H9 (cell line): ENCODE results near the gene VPS45. TPM values are rescaled to one million over a fixed set of nuclear protein-coding genes. Genes with fewer than 3 reads are reported as not detected.
A peak's percentile ranks its signal among the peaks of the same experiment; 100 is the strongest.

Experiments used
- DNase-seq: peaks from one replicate; pipeline ENCODE4 v3.0.0-alpha.2; 2017
- H2AFZ ChIP-seq: one replicate; pipeline ENCODE4 v1.6.1; 2013; ENCODE audit warnings: mild to moderate bottlenecking, low read length, control low read depth, moderate library complexity
- H2AK5ac ChIP-seq: 2 replicates; pipeline ENCODE4 v1.6.1; 2013; ENCODE audit warnings: low read length, control low read depth, mixed read lengths; ENCODE audit not compliant: insufficient read length
- H2BK120ac ChIP-seq: one replicate; pipeline ENCODE4 v1.6.1; 2013; ENCODE audit warnings: low read depth, mild to moderate bottlenecking, low read length, control low read depth, inconsistent platforms; ENCODE audit not compliant: poor library complexity, severe bottlenecking
- H2BK12ac ChIP-seq: 2 replicates; pipeline ENCODE4 v1.6.1; 2013; ENCODE audit warnings: low read length, control low read depth, mixed read lengths, low read depth; ENCODE audit not compliant: insufficient read length
- H2BK15ac ChIP-seq: 2 replicates; pipeline ENCODE4 v1.6.1; 2013; ENCODE audit warnings: low read depth, low read length, control low read depth
- H2BK20ac ChIP-seq: one replicate; pipeline ENCODE4 v1.6.1; 2013; ENCODE audit warnings: low read depth, mild to moderate bottlenecking, low read length, control low read depth, inconsistent platforms; ENCODE audit not compliant: poor library complexity, severe bottlenecking
- H2BK5ac ChIP-seq: 2 replicates; pipeline ENCODE4 v1.6.1; 2013; ENCODE audit warnings: low read length, control low read depth, mixed read lengths; ENCODE audit not compliant: insufficient read length
- H3K14ac ChIP-seq: 2 replicates; pipeline ENCODE4 v1.6.1; 2013; ENCODE audit warnings: low read length, control low read depth; ENCODE audit not compliant: insufficient read depth
- H3K18ac ChIP-seq: 2 replicates; pipeline ENCODE4 v1.6.1; 2013; ENCODE audit warnings: low read depth, mild to moderate bottlenecking, mixed read lengths, low read length, control low read depth; ENCODE audit not compliant: insufficient read length
- H3K23ac ChIP-seq: 2 replicates; pipeline ENCODE4 v1.6.1; 2013; ENCODE audit warnings: low read length, control low read depth, mixed read lengths, low read depth; ENCODE audit not compliant: insufficient read length
- H3K23me2 ChIP-seq: 2 replicates; pipeline ENCODE4 v1.6.1; 2013; ENCODE audit warnings: low read depth, mild to moderate bottlenecking, mixed read lengths, low read length, control low read depth; ENCODE audit not compliant: insufficient read length, poor library complexity, severe bottlenecking
- H3K27ac ChIP-seq: 2 replicates; pipeline ENCODE4 v1.5.1; 2013; ENCODE audit warnings: low read length, control low read depth, mixed read lengths, low read depth; ENCODE audit not compliant: insufficient read length
- H3K27me3 ChIP-seq: 2 replicates; pipeline ENCODE4 v1.6.1; 2013; ENCODE audit warnings: low read length, control low read depth, inconsistent platforms; ENCODE audit not compliant: insufficient read depth
- H3K4ac ChIP-seq: 2 replicates; pipeline ENCODE4 v1.6.1; 2013; ENCODE audit warnings: low read depth, mild to moderate bottlenecking, control low read depth, inconsistent platforms, low read length, moderate library complexity
- H3K4me1 ChIP-seq: 2 replicates; pipeline ENCODE4 v1.6.1; 2013; ENCODE audit warnings: low read length, control low read depth, inconsistent platforms; ENCODE audit not compliant: insufficient read depth
- H3K4me2 ChIP-seq: 2 replicates; pipeline ENCODE4 v1.6.1; 2013; ENCODE audit warnings: low read length, control low read depth, mixed read lengths; ENCODE audit not compliant: insufficient read length, insufficient read depth
- H3K56ac ChIP-seq: 2 replicates; pipeline ENCODE4 v1.6.1; 2013; ENCODE audit warnings: low read depth, mild to moderate bottlenecking, mixed read lengths, low read length, control low read depth; ENCODE audit not compliant: insufficient read length
- H3K79me1 ChIP-seq: 2 replicates; pipeline ENCODE4 v1.6.1; 2013; ENCODE audit warnings: low read depth, mild to moderate bottlenecking, moderate library complexity, low read length, control low read depth, inconsistent platforms; ENCODE audit not compliant: insufficient read depth, poor library complexity, severe bottlenecking
- H3K79me2 ChIP-seq: 2 replicates; pipeline ENCODE4 v1.6.1; 2013; ENCODE audit warnings: low read length, control low read depth, inconsistent platforms; ENCODE audit not compliant: insufficient read depth
- H3K9ac ChIP-seq: 2 replicates; pipeline ENCODE4 v1.6.1; 2013; ENCODE audit warnings: low read length, control low read depth, mixed read lengths; ENCODE audit not compliant: insufficient read length; ENCODE audit errors: extremely low read depth
- H3K9me3 ChIP-seq: one replicate; pipeline ENCODE4 v1.6.1; 2013; ENCODE audit warnings: low read depth, low read length, inconsistent platforms; ENCODE audit not compliant: control insufficient read depth
- H3T11ph ChIP-seq: one replicate; pipeline ENCODE4 v1.6.1; 2013; ENCODE audit warnings: mild to moderate bottlenecking, low read length, control low read depth, inconsistent platforms
- H4K20me1 ChIP-seq: one replicate; pipeline ENCODE4 v1.6.1; 2013; ENCODE audit not compliant: control insufficient read depth, insufficient read length, insufficient read depth
- H4K5ac ChIP-seq: 2 replicates; pipeline ENCODE4 v1.6.1; 2013; ENCODE audit warnings: low read depth, mild to moderate bottlenecking, mixed read lengths, low read length, control low read depth; ENCODE audit not compliant: insufficient read length
- H4K8ac ChIP-seq: replicated peaks from 2 replicates; pipeline ENCODE4 v1.6.1; 2013; ENCODE audit warnings: low read length, control low read depth, mixed read lengths, low read depth; ENCODE audit not compliant: insufficient read length
- H4K91ac ChIP-seq: 2 replicates; pipeline ENCODE4 v1.6.1; 2013; ENCODE audit warnings: low read depth, mild to moderate bottlenecking, moderate library complexity, mixed read lengths, low read length, control low read depth; ENCODE audit not compliant: insufficient read length
- H3K27ac Mint-ChIP-seq, 3 experiments: 2 replicates in 2 of 3; 3 replicates in 1 of 3; pipeline ENCODE4 v1.8.0; 2020 to 2021; ENCODE audit warnings: mixed read lengths in 3 of 3, mild to moderate bottlenecking in 1 of 3, moderate library complexity in 1 of 3
- H3K27me3 Mint-ChIP-seq: 2 replicates; pipeline ENCODE4 v1.8.0; 2021; ENCODE audit warnings: low read depth, mild to moderate bottlenecking, moderate library complexity, mixed read lengths
- H3K36me3 Mint-ChIP-seq, 3 experiments: 2 replicates in 2 of 3; 3 replicates in 1 of 3; pipeline ENCODE4 v1.8.0; 2020 to 2021; ENCODE audit warnings: low read depth in 3 of 3, mixed read lengths in 3 of 3; ENCODE audit not compliant: insufficient read depth in 1 of 3
- H3K4me1 Mint-ChIP-seq, 2 experiments: 2 replicates each; pipeline ENCODE4 v1.8.0; 2020; ENCODE audit warnings: mixed read lengths in 2 of 2
- H3K4me3 Mint-ChIP-seq, 2 experiments: 2 replicates in 1 of 2; 3 replicates in 1 of 2; pipeline ENCODE4 v1.8.0; 2020 to 2021; ENCODE audit warnings: mild to moderate bottlenecking in 2 of 2, mixed read lengths in 2 of 2, moderate library complexity in 1 of 2
- H3K9me3 Mint-ChIP-seq, 2 experiments: 2 replicates in 1 of 2; 3 replicates in 1 of 2; pipeline ENCODE4 v1.8.0; 2020; ENCODE audit warnings: mild to moderate bottlenecking in 2 of 2, mixed read lengths in 2 of 2, moderate library complexity in 1 of 2
- CTCF ChIP-seq: fragments of 200-600 bp; sonication (generic); conservative IDR thresholded peaks from 3 replicates; pipeline ENCODE4 v1.8.0; 2021; ENCODE audit warnings: antibody characterized with exemption, mild to moderate bottlenecking
- WGBS: extraction: QIAGEN DNeasy Blood & Tissue Kit; methylation state at CpG from one replicate; pipeline ENCODE4 v1.1.7; 2013; ENCODE audit warnings: missing lambda C conversion rate, low lambda C conversion rate, mixed read lengths; ENCODE audit not compliant: insufficient read length; ENCODE audit errors: extremely low coverage; 5-methylcytosine and 5-hydroxymethylcytosine counted together
- total RNA-seq: library from RNA; stranded (reverse); gene quantifications from 2 replicates; pipeline ENCODE4 v1.2.1, GENCODE V29; 2021

Gene VPS45
- total RNA-seq, 1 experiment from 2014 or later, result 31.8 TPM

- Mint-ChIP-seq H3K27me3 (no peaks in the 10 kb centered on the region; the same call in 1 of the 2 replicates), H3K4me3 (no peak overlapping the region), H3K4me1 (peaks cover 17 to 19% of the 10 kb centered on the region in 2 experiments), H3K27ac (peak overlapping the region in 2 of 3 experiments; percentile 42 to 66; a peak in 2 of 7 replicates), H3K36me3 (peaks cover 48 to 69% (median 65%) of the 10 kb centered on the region in 3 experiments), H3K9me3 (peaks cover 0 to 2% of the 10 kb centered on the region in 2 experiments; a peak in 1 of 5 replicates)
- no CpG with 5 or more reads among the region's 4 CpGs for WGBS
- Histone ChIP-seq H3K56ac (no peak overlapping the region), H3K14ac (no peak overlapping the region), H4K91ac (no peak overlapping the region), H2AK5ac (no peak overlapping the region), H2BK12ac (no peak overlapping the region), H3K4me1 (peaks cover 4% of the 10 kb centered on the region; the same call in 1 of the 2 replicates), H3K27ac (no peak overlapping the region), H3K4ac (no peak overlapping the region), H3K9me3 (no peaks in the 10 kb centered on the region), H4K20me1 (no peaks in the 10 kb centered on the region), H3K4me2 (no peak overlapping the region), H3K9ac (no peak overlapping the region), H2BK5ac (no peak overlapping the region), H3K79me1 (no peaks in the 10 kb centered on the region), H3K23ac (no peak overlapping the region), H3K27me3 (no peaks in the 10 kb centered on the region), H3K79me2 (0 out of 2 replicates have a peak, but pooled peaks cover 4% of the 10 kb centered on the region), H2BK20ac (no peak overlapping the region), H4K8ac (no peak overlapping the region), H2BK120ac (no peak overlapping the region), H2BK15ac (no peak overlapping the region), H4K5ac (no peak overlapping the region), H3T11ph (no peak overlapping the region), H2AFZ (no peak overlapping the region), H3K18ac (no peak overlapping the region), H3K23me2 (peaks cover 14% of the 10 kb centered on the region)
- TF ChIP-seq CTCF, result no peak
- DNase-seq, result no peak
Observed at GRCh38 chr1:150154143-150154542, 86.6 kb downstream of the VPS45 start.
